OCI-LY1 (cell line): ENCODE data around the gene CENPS.
A peak's percentile ranks its signal among the peaks of the same experiment; 100 is the strongest.

Experiments
- H2AFZ ChIP-seq: fragments of 200-600 bp; sonication (generic), shearing (Covaris generic); 2 replicates; pipeline ENCODE4 v1.6.0; 2014; ENCODE audit warnings: antibody characterized with exemption, mild to moderate bottlenecking, low read length
- H3F3A ChIP-seq: fragments of 200-600 bp; sonication (generic), shearing (Covaris generic); 2 replicates; pipeline ENCODE4 v1.6.0; 2014; ENCODE audit warnings: mild to moderate bottlenecking, antibody characterized with exemption, low read length, moderate library complexity; ENCODE audit not compliant: insufficient read depth
- H3K27ac ChIP-seq: fragments of 200-600 bp; sonication (generic); 2 replicates; pipeline ENCODE4 v1.5.1; 2014; ENCODE audit warnings: low read length, mixed run types, mild to moderate bottlenecking, low read depth; ENCODE audit not compliant: poor library complexity, severe bottlenecking
- H3K27me3 ChIP-seq: fragments of 200-600 bp; sonication (generic); 2 replicates; pipeline ENCODE4 v1.6.0; 2014; ENCODE audit warnings: antibody characterized with exemption, mild to moderate bottlenecking, low read length, moderate library complexity; ENCODE audit not compliant: insufficient read depth
- H3K36me3 ChIP-seq: fragments of 200-600 bp; sonication (generic); 2 replicates; pipeline ENCODE4 v1.6.1; 2014; ENCODE audit warnings: mild to moderate bottlenecking, antibody characterized with exemption, low read length, moderate library complexity, mixed read lengths; ENCODE audit not compliant: insufficient read depth
- H3K4me1 ChIP-seq: fragments of 200-600 bp; sonication (generic); 2 replicates; pipeline ENCODE4 v1.5.1; 2014; ENCODE audit warnings: mild to moderate bottlenecking, low read length, moderate library complexity; ENCODE audit not compliant: insufficient read depth, severe bottlenecking
- H3K4me2 ChIP-seq: fragments of 200-600 bp; sonication (generic), shearing (Covaris generic); 2 replicates; pipeline ENCODE4 v1.6.1; 2014; ENCODE audit warnings: low read length
- H3K4me3 ChIP-seq: fragments of 200-600 bp; sonication (generic); 2 replicates; pipeline ENCODE4 v1.5.1; 2014; ENCODE audit warnings: low read length, low read depth, mild to moderate bottlenecking, mixed read lengths; ENCODE audit not compliant: poor library complexity, severe bottlenecking
- H3K79me2 ChIP-seq: fragments of 200-600 bp; shearing (Covaris generic); 2 replicates; pipeline ENCODE4 v1.6.1; 2016; ENCODE audit warnings: mixed run types, low read length, mixed read lengths; ENCODE audit not compliant: insufficient read depth
- H3K9ac ChIP-seq: fragments of 200-600 bp; sonication (generic), shearing (Covaris generic); 2 replicates; pipeline ENCODE4 v1.6.1; 2014; ENCODE audit warnings: mild to moderate bottlenecking, low read length, mixed read lengths
- H3K9me2 ChIP-seq: fragments of 200-600 bp; sonication (generic), shearing (Covaris generic); 2 replicates; pipeline ENCODE4 v1.6.1; 2014; ENCODE audit warnings: low read depth, mild to moderate bottlenecking, low read length, mixed read lengths
- H3K9me3 ChIP-seq: fragments of 200-600 bp; shearing (Covaris generic); 2 replicates; pipeline ENCODE4 v1.6.1; 2014; ENCODE audit warnings: low read length, mixed read lengths
- H4K20me1 ChIP-seq: fragments of 200-600 bp; sonication (generic), shearing (Covaris generic); 2 replicates; pipeline ENCODE4 v1.6.0; 2016; ENCODE audit warnings: mild to moderate bottlenecking, low read length; ENCODE audit not compliant: insufficient read depth
- EZH2 ChIP-seq: fragments of 200-600 bp; sonication (generic), shearing (Covaris generic); IDR thresholded peaks from 2 replicates; pipeline ENCODE4 v1.8.0; 2017; ENCODE audit warnings: borderline replicate concordance, mixed run types, mild to moderate bottlenecking, antibody characterized with exemption, low read length, moderate library complexity, mixed read lengths
- TF ChIP-seq, protein P1 (sequence below): fragments of 200-600 bp; sonication (generic), shearing (Covaris generic); IDR thresholded peaks from 2 replicates; pipeline ENCODE4 v1.5.1; 2017; ENCODE audit warnings: mild to moderate bottlenecking, antibody characterized with exemption, low read length, moderate library complexity, mixed read lengths

CENPS gene

DNA sequence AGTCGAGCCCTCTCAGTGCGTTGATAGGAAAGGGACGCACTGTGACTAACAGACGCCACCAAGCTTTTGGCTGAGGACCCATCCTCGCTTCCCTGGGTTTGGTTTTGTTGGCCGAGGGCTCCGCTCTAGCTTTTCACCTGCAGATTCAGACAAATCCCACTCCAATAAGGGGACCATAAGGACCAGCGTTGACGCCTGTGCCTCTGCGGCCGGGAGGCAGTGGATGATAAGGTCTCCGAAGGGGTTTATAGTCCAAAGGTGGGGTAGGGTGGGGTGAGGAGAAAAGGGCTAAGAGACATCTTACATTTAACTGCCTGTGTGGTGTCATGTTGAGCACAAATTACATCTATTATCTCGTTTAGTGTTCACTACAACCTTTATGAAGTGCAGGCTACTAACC lies 45.3 kb downstream of the CENPS start:
- Histone ChIP-seq H3K27ac (peak overlapping the region; percentile 46), H3K9me3 (no peaks in the 10 kb centered on the region), H3K36me3 (no peaks in the 10 kb centered on the region), H3K4me1 (peaks cover 43% of the 10 kb centered on the region), H3K4me3 (peak overlapping the region; percentile 97), H3K9ac (peak overlapping the region; percentile 93), H3K79me2 (peaks cover 14% of the 10 kb centered on the region; the same call in 1 of the 2 replicates), H3K27me3 (no peaks in the 10 kb centered on the region), H4K20me1 (no peaks in the 10 kb centered on the region), H3F3A (no peaks in the 10 kb centered on the region), H2AFZ (no peak overlapping the region), H3K4me2 (peak overlapping the region; percentile 83), H3K9me2 (no peaks in the 10 kb centered on the region)
- TF ChIP-seq, protein P1, sequence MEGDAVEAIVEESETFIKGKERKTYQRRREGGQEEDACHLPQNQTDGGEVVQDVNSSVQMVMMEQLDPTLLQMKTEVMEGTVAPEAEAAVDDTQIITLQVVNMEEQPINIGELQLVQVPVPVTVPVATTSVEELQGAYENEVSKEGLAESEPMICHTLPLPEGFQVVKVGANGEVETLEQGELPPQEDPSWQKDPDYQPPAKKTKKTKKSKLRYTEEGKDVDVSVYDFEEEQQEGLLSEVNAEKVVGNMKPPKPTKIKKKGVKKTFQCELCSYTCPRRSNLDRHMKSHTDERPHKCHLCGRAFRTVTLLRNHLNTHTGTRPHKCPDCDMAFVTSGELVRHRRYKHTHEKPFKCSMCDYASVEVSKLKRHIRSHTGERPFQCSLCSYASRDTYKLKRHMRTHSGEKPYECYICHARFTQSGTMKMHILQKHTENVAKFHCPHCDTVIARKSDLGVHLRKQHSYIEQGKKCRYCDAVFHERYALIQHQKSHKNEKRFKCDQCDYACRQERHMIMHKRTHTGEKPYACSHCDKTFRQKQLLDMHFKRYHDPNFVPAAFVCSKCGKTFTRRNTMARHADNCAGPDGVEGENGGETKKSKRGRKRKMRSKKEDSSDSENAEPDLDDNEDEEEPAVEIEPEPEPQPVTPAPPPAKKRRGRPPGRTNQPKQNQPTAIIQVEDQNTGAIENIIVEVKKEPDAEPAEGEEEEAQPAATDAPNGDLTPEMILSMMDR = no peak
- no peak for TF ChIP-seq EZH2

DNA sequence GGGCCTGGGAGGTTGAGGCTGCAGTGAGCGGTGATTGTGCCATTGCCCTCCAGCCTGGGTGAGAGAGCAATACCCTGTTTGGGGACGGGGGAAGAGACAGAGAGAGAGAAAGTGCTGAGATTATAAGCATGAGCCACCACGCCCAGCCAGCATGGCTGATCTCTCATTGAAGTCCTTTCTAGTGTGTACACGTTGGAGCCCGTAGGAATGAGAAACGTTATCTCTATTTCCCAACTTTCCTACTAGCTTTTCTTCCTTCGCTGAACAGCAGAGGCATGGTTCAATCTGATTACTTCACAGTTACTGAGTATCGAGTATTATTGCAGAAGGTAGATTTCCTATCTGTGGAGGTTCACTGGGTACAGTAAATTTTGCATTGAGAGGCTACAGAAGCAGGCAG lies 49.1 kb downstream of the CENPS start:
- Histone ChIP-seq H3K9me3 (no peaks in the 10 kb centered on the region), H3K4me1 (peaks cover 16% of the 10 kb centered on the region), H3F3A (no peaks in the 10 kb centered on the region), H2AFZ (no peak overlapping the region), H3K4me2 (no peak overlapping the region), H3K27ac (no peak overlapping the region), H3K79me2 (peaks cover 21% of the 10 kb centered on the region; the same call in 1 of the 2 replicates), H3K27me3 (no peaks in the 10 kb centered on the region), H3K36me3 (no peaks in the 10 kb centered on the region), H4K20me1 (no peaks in the 10 kb centered on the region), H3K9me2 (no peaks in the 10 kb centered on the region), H3K4me3 (no peak overlapping the region), H3K9ac (no peak overlapping the region)
- TF ChIP-seq, protein P1 = no peak
- TF ChIP-seq EZH2 = no peak

DNA sequence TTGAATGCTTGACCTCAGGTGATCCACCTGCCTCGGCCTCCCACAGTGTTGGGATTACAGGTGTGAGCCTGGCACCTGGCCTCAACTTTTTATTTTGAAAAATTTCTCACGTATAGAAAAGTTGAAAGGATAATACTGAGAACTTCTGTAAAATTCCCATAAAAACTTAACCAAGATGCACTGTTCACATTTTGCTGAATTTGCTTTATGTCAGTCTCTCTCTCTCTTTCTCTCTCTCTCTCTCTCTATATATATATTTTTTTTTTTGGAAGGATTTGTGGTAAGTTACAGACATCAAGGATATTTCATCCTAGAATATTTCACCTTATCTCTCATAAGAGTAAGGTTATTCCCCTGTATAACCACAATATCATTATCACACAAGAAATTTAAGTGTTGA lies 50.4 kb downstream of the CENPS start:
- Histone ChIP-seq H3K4me3 (no peak overlapping the region), H3K9me2 (no peaks in the 10 kb centered on the region), H3K9me3 (no peaks in the 10 kb centered on the region), H4K20me1 (no peaks in the 10 kb centered on the region), H3K4me2 (no peak overlapping the region), H3K36me3 (no peaks in the 10 kb centered on the region), H3K27me3 (no peaks in the 10 kb centered on the region), H3F3A (no peaks in the 10 kb centered on the region), H3K4me1 (peaks cover 12% of the 10 kb centered on the region), H3K27ac (no peak overlapping the region), H3K9ac (no peak overlapping the region), H3K79me2 (peaks cover 34% of the 10 kb centered on the region), H2AFZ (no peak overlapping the region)
- no peak for TF ChIP-seq EZH2
- TF ChIP-seq, protein P1 = no peak
